ENCODE data around the gene HIVEP1.
A peak's percentile ranks its signal among the peaks of the same experiment; 100 is the strongest.

The HIVEP1 gene

GRCh38 chr6:12115492-12115891 lies 103.4 kb downstream of the HIVEP1 start (continued):
- TF ChIP-seq ZEB2 (tag by site-specific recombination; IDR thresholded peaks at IDR 0.05): no peak
- TF ChIP-seq ZFP41 (tag by site-specific recombination; IDR thresholded peaks at IDR 0.05; ENCODE audit: borderline replicate concordance): no peak
- no peak for TF ChIP-seq GLI4 (tag by site-specific recombination; IDR thresholded peaks at IDR 0.05)
- no peak for TF ChIP-seq ZBTB7A (tag by site-specific recombination; IDR thresholded peaks at IDR 0.05; ENCODE audit: low read depth)
- TF ChIP-seq ZNF785 (tag by site-specific recombination; IDR thresholded peaks at IDR 0.05): no peak

- no peaks in the 10 kb centered on the region for H3K4me1 ChIP-seq (ENCODE audit: control insufficient read depth, insufficient read depth, low read length)
- H3K9me3 ChIP-seq (ENCODE audit: control insufficient read depth, insufficient read depth, low read depth, low read length): no peaks in the 10 kb centered on the region
- H3K36me3 ChIP-seq (ENCODE audit: control insufficient read depth in 2 of 2, insufficient read depth in 1 of 2, low read length in 2 of 2): peaks cover 0 to 17% of the 10 kb centered on the region in 2 experiments; a peak in 1 of 3 replicates
- no peak overlapping the region for H3K27ac ChIP-seq (ENCODE audit: extremely low read depth, low read depth, low read length)
- TF ChIP-seq ZNF624 (tag by site-specific recombination; IDR thresholded peaks at IDR 0.05) (no peak), ZNF48 (tag by site-specific recombination; IDR thresholded peaks at IDR 0.05) (no peak), ZNF488 (tag by site-specific recombination; IDR thresholded peaks at IDR 0.05) (no peak), ZNF114 (tag by site-specific recombination; IDR thresholded peaks at IDR 0.05) (no peak), ZBTB21 (tag by site-specific recombination; IDR thresholded peaks at IDR 0.05) (no peak), SETDB1 (IDR thresholded peaks at IDR 0.05; ENCODE audit: insufficient read length, low read length) (no peak), ZNF830 (tag by site-specific recombination; IDR thresholded peaks at IDR 0.05; ENCODE audit: low read depth) (no peak), ZNF555 (tag by site-specific recombination; conservative IDR thresholded peaks at IDR 0.05) (no peak)
- ChIA-PET POLR2A (no interaction called here), CTCF (interaction anchor here (0.6 kb wide), 1 partner anchor 18 kb away, joined by 3 read pairs; no protein-coding TSS in a partner anchor)
- no peak overlapping the region for H3K4me3 ChIP-seq (ENCODE audit: low read depth, low read length)
These were observed 104.2 kb downstream of the HIVEP1 start for GRCh38 chr6:12116264-12116800.

- Histone ChIP-seq H3K27ac (ENCODE audit: extremely low read depth, low read depth, low read length) (no peak overlapping the region), H3K4me3 (ENCODE audit: low read depth, low read length) (no peak overlapping the region), H3K36me3 (ENCODE audit: control insufficient read depth in 2 of 2, insufficient read depth in 1 of 2, low read length in 2 of 2) (peaks cover 0 to 23% of the 10 kb centered on the region in 2 experiments; a peak in 1 of 3 replicates), H3K9me3 (ENCODE audit: control insufficient read depth, insufficient read depth, low read depth, low read length) (no peaks in the 10 kb centered on the region), H3K4me1 (ENCODE audit: control insufficient read depth, insufficient read depth, low read length) (no peaks in the 10 kb centered on the region)
- ChIA-PET CTCF (interaction anchor here (0.6 kb wide), 1 partner anchor 18 kb away, joined by 3 read pairs; no protein-coding TSS in a partner anchor), POLR2A (no interaction called here)
- TF ChIP-seq ZBTB10 (tag by site-specific recombination; IDR thresholded peaks at IDR 0.05): no peak
- peak; percentile 54 for TF ChIP-seq SETDB1 (IDR thresholded peaks at IDR 0.05; ENCODE audit: insufficient read length, low read length)
- no peak for TF ChIP-seq ZNF133 (tag by site-specific recombination; IDR thresholded peaks at IDR 0.05)
These were observed 104.9 kb downstream of the HIVEP1 start for GRCh38 chr6:12116978-12117377.

GRCh38 chr6:12118607-12119006 lies 106.5 kb downstream of the HIVEP1 start:
- Histone ChIP-seq H3K27ac (ENCODE audit: extremely low read depth, low read depth, low read length) (no peak overlapping the region), H3K4me1 (ENCODE audit: control insufficient read depth, insufficient read depth, low read length) (no peaks in the 10 kb centered on the region), H3K4me3 (ENCODE audit: low read depth, low read length) (no peak overlapping the region), H3K36me3 (ENCODE audit: control insufficient read depth in 2 of 2, insufficient read depth in 1 of 2, low read length in 2 of 2) (peaks cover 0 to 23% of the 10 kb centered on the region in 2 experiments; a peak in 1 of 3 replicates), H3K9me3 (ENCODE audit: control insufficient read depth, insufficient read depth, low read depth, low read length) (no peaks in the 10 kb centered on the region)
- ChIA-PET CTCF (interaction anchor here (0.8 kb wide), 1 partner anchor 171 kb away, joined by 6 read pairs; the partner anchor contains the start of gene EDN1), POLR2A (no interaction called here)
- no peak for TF ChIP-seq ZNF837 (tag by site-specific recombination; IDR thresholded peaks at IDR 0.05)
- TF ChIP-seq ZBTB7A (tag by site-specific recombination; IDR thresholded peaks at IDR 0.05; ENCODE audit: low read depth): no peak
- no peak for TF ChIP-seq ZNF529 (tag by site-specific recombination; IDR thresholded peaks at IDR 0.05; ENCODE audit: insufficient replicate concordance)
- TF ChIP-seq RBAK (tag by site-specific recombination; IDR thresholded peaks at IDR 0.05): no peak
- TF ChIP-seq ZNF600 (tag by site-specific recombination; IDR thresholded peaks at IDR 0.05): no peak
- no peak for TF ChIP-seq ZBTB1 (tag by site-specific recombination; IDR thresholded peaks at IDR 0.05)
- no peak for TF ChIP-seq GFI1B (tag by site-specific recombination; IDR thresholded peaks at IDR 0.05)
- no peak for TF ChIP-seq KLF9 (tag by site-specific recombination; IDR thresholded peaks at IDR 0.05; ENCODE audit: low read depth)
- TF ChIP-seq ZIC2 (tag by site-specific recombination; IDR thresholded peaks at IDR 0.05): no peak
- TF ChIP-seq ZNF239 (tag by site-specific recombination; IDR thresholded peaks at IDR 0.05): no peak
- no peak for TF ChIP-seq ZNF621 (tag by site-specific recombination; IDR thresholded peaks at IDR 0.05)
- TF ChIP-seq ZNF362 (tag by site-specific recombination; IDR thresholded peaks at IDR 0.05): no peak

Measured in HEK293 (cell line).